K562 (cell line): Measurements from ENCODE around the gene TSPAN18. TPM values are rescaled to one million over a fixed set of nuclear protein-coding genes. Genes with fewer than 3 reads are reported as not detected.
A peak's percentile ranks its signal among the peaks of the same experiment; 100 is the strongest.

Experiments used
- ARID2 ChIP-seq: fragments of 450-650 bp; IDR thresholded peaks from 2 replicates; pipeline ENCODE4 v1.6.1; 2017; ENCODE audit warnings: antibody characterized with exemption, mild to moderate bottlenecking
- BDP1 ChIP-seq: IDR thresholded peaks from 3 replicates; pipeline ENCODE4 v1.6.1; 2011; ENCODE audit not compliant: insufficient read length, insufficient read depth
- CBFA2T3 ChIP-seq: fragments of 450-650 bp; IDR thresholded peaks from 2 replicates; pipeline ENCODE4 v1.6.1; 2017
- HDAC8 ChIP-seq: fragments of 450-650 bp; IDR thresholded peaks from 2 replicates; pipeline ENCODE4 v1.6.1; 2016; ENCODE audit warnings: mild to moderate bottlenecking, missing genetic modification characterization, moderate library complexity, missing compliant biosample characterization
- KDM1A ChIP-seq, 2 experiments: fragments of 450-650 bp; IDR thresholded peaks; 2 replicates each; pipeline ENCODE4 v1.6.1; 2016; ENCODE audit warnings: mild to moderate bottlenecking in 2 of 2
- MAFF ChIP-seq: IDR thresholded peaks from 2 replicates; pipeline ENCODE4 v1.6.1; 2012; ENCODE audit warnings: low read length, improper control_type of control experiment
- MAX ChIP-seq: sonication (generic); formaldehyde crosslinking; IDR thresholded peaks from 2 replicates; pipeline ENCODE4 v1.9.0; 2022; ENCODE audit warnings: mild to moderate bottlenecking, missing genetic modification reagents
- MYNN ChIP-seq, 2 experiments: sonication (generic); formaldehyde crosslinking in 1 of 2; IDR thresholded peaks; 2 replicates each; pipeline versions ENCODE4 v1.5.0 to v1.6.1; 2016 to 2020; ENCODE audit warnings: antibody characterized with exemption in 1 of 2, missing genetic modification reagents in 1 of 2
- NFATC3 ChIP-seq: fragments of 450-650 bp; IDR thresholded peaks from 2 replicates; pipeline ENCODE4 v1.6.1; 2017; ENCODE audit warnings: mild to moderate bottlenecking
- PHF20 ChIP-seq: fragments of 450-650 bp; IDR thresholded peaks from 2 replicates; pipeline ENCODE4 v1.6.1; 2018; ENCODE audit not compliant: partially characterized antibody
- PRPF4 ChIP-seq: fragments of 200-400 bp; formaldehyde crosslinking; IDR thresholded peaks from one replicate; pipeline ENCODE4 v1.6.1; 2017; ENCODE audit warnings: low read length, low read depth, mild to moderate bottlenecking; ENCODE audit not compliant: insufficient read depth, poor library complexity, severe bottlenecking
- RBFOX2 ChIP-seq: fragments of 200-400 bp; formaldehyde crosslinking; IDR thresholded peaks from 2 replicates; pipeline ENCODE4 v1.6.1; 2017; ENCODE audit warnings: low read depth, mild to moderate bottlenecking, low read length, moderate library complexity
- SIN3A ChIP-seq, 2 experiments: fragments of 150-350 bp in 1 of 2; IDR thresholded peaks; 2 replicates each; pipeline ENCODE4 v1.6.1; 2011 to 2016; ENCODE audit warnings: borderline replicate concordance in 2 of 2, low read depth in 2 of 2, low read length in 2 of 2, mild to moderate bottlenecking in 2 of 2, moderate library complexity in 2 of 2; ENCODE audit not compliant: control insufficient read depth in 1 of 2
- SIRT6 ChIP-seq: IDR thresholded peaks from one replicate; pipeline ENCODE4 v1.6.1; 2012; ENCODE audit warnings: low read depth, mild to moderate bottlenecking, control low read depth, inconsistent platforms, low read length, moderate library complexity
- XRCC3 ChIP-seq: fragments of 450-650 bp; IDR thresholded peaks from 2 replicates; pipeline ENCODE4 v1.6.1; 2017; ENCODE audit warnings: mild to moderate bottlenecking, moderate library complexity
- ZHX1 ChIP-seq: fragments of 150-350 bp; conservative IDR thresholded peaks from 2 replicates; pipeline ENCODE4 v1.6.1; 2014; ENCODE audit warnings: low read length
- ZNF146 ChIP-seq: IDR thresholded peaks from one replicate; pipeline ENCODE4 v1.6.1; 2018; ENCODE audit warnings: missing compliant biosample characterization; ENCODE audit not compliant: unreplicated experiment
- polyA plus RNA-seq, 8 experiments: library from polyadenylated mRNA; depleted of rRNA in 4 of 8; stranded (reverse) in 5 of 8; unstranded in 3 of 8; fragments of >200 nt; fragmentation: Nextera tagmentation in 2 of 8; fragmentation: Illumina TruSeq in 1 of 8; extraction: Ambion mirVana in 2 of 8; extraction: Trizol in 1 of 8; gene quantifications; 2 replicates each; pipeline versions ENCODE4 v1.2.1 to v1.2.3, GENCODE V29; 2011 to 2014; ENCODE audit warnings: inconsistent platforms in 1 of 8, missing spikeins in 1 of 8
- total RNA-seq, 7 experiments: library from RNA; depleted of rRNA in 6 of 7; stranded (reverse); fragments of >200 nt in 6 of 7; fragmentation: Illumina TruSeq in 2 of 7; extraction: Trizol in 2 of 7; gene quantifications; 2 replicates each; pipeline versions ENCODE4 v1.2.1 to v1.2.3, GENCODE V29; 2011 to 2021; ENCODE audit warnings: low replicate concordance in 1 of 7
- TF ChIP-seq, protein P1 (sequence below): fragments of 450-650 bp; IDR thresholded peaks from 2 replicates; pipeline ENCODE4 v1.6.1; 2014; ENCODE audit warnings: low read depth, mild to moderate bottlenecking, moderate library complexity, borderline replicate concordance
- TF ChIP-seq, protein P2 (sequence below): fragments of 250-450 bp; sonication (Bioruptor Pico); IDR thresholded peaks from 2 replicates; pipeline ENCODE4 v1.5.1; 2021; ENCODE audit warnings: mild to moderate bottlenecking

The TSPAN18 gene
- total and polyA plus RNA-seq, 9 of the 15 experiments (the other 6 are each of a cell fraction or from before 2014, with no cell fraction given), result 0.17 to 0.35 (median 0.22) TPM; not detected in 4

DNA sequence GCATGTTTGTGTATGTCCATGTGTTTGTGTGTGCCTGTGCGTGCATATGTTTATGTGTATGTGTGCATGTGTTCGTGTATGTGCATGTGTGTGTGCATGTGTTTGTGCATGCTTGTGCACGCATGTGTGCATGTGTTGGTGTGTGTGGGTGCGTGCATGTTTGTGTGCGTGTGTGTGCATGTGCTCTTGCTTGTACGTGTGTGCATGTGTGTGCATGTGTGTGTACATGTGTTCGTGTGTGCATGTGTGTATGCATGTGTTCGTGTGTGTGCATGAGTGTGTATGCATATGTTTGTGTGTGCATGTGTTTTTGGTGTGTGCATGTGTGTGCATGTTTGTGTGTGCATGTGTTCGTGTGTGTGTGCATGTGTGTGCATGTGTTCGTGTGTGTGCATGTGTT, 63.4 kb downstream of the TSPAN18 start (continued):
- no peak for TF ChIP-seq SIN3A (IDR thresholded peaks at IDR 0.05; ENCODE audit: borderline replicate concordance in 2 of 2, control insufficient read depth in 1 of 2, low read depth in 2 of 2, low read length in 2 of 2)
- peak in 1 of 2 experiments; percentile 83; a peak in 1 of 4 replicates for TF ChIP-seq KDM1A (IDR thresholded peaks at IDR 0.05)
- no peak for TF ChIP-seq RBFOX2
- TF ChIP-seq NFATC3, result no peak
- TF ChIP-seq, protein P1, sequence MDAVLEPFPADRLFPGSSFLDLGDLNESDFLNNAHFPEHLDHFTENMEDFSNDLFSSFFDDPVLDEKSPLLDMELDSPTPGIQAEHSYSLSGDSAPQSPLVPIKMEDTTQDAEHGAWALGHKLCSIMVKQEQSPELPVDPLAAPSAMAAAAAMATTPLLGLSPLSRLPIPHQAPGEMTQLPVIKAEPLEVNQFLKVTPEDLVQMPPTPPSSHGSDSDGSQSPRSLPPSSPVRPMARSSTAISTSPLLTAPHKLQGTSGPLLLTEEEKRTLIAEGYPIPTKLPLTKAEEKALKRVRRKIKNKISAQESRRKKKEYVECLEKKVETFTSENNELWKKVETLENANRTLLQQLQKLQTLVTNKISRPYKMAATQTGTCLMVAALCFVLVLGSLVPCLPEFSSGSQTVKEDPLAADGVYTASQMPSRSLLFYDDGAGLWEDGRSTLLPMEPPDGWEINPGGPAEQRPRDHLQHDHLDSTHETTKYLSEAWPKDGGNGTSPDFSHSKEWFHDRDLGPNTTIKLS, result no peak
- TF ChIP-seq ZHX1, result no peak
- TF ChIP-seq MAFF, result no peak
- 0 out of 2 replicates have a peak, but pooled peaks have one; percentile 55 for TF ChIP-seq MYNN (IDR thresholded peaks at IDR 0.05)
- no peak for TF ChIP-seq MYNN (CRISPR knock-in tag; IDR thresholded peaks at IDR 0.05)
- no peak for TF ChIP-seq XRCC3
- no peak for TF ChIP-seq ZNF146 (CRISPR knock-in tag)
- TF ChIP-seq ARID2, result peak; percentile 36; the same call in 1 of the 2 replicates
- no peak for TF ChIP-seq PRPF4
- no peak for TF ChIP-seq SIRT6
- no peak for TF ChIP-seq HDAC8
- peak; percentile 38 for TF ChIP-seq PHF20
- TF ChIP-seq MAX (CRISPR knock-in tag), result peak; percentile 50; the same call in 1 of the 2 replicates
- TF ChIP-seq CBFA2T3, result 0 out of 2 replicates have a peak, but pooled peaks have one; percentile 7
- no peak for TF ChIP-seq BDP1
- TF ChIP-seq, protein P2, sequence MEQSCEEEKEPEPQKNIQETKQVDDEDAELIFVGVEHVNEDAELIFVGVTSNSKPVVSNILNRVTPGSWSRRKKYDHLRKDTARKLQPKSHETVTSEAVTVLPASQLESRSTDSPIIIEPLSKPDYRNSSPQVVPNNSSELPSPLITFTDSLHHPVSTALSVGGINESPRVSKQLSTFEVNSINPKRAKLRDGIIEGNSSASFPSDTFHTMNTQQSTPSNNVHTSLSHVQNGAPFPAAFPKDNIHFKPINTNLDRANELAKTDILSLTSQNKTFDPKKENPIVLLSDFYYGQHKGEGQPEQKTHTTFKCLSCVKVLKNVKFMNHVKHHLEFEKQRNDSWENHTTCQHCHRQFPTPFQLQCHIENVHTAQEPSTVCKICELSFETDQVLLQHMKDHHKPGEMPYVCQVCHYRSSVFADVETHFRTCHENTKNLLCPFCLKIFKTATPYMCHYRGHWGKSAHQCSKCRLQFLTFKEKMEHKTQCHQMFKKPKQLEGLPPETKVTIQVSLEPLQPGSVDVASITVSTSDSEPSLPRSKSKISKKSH, result no peak
- TF ChIP-seq, all 486 proteins: peak for 9
